LNCAP (cell line): Measurements from ENCODE around the gene CNTN4.

Source experiments
- TF ChIP-seq, protein P1 (sequence below): fragments of 450-650 bp; IDR thresholded peaks from 2 replicates; pipeline ENCODE4 v1.5.1; 2017; ENCODE audit warnings: mild to moderate bottlenecking

The CNTN4 gene

DNA sequence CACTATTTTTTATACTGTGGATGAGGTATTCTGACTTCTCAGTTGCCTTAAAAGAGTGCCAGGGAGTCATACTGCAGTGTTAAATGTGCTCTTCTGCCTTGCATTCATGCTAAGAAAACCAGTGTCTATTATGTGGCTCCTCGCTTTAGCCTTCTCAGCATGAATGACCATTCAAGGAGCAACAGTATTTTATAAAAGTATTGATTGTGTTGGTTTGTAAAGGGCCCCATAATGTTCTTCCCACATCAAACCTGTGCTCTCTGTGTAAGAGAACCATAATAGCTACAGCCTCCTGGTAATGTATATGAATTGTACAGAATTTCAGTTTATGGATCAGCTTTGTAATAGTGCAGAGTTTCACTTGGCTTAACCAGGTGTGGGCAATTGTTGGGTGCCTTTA is 316.4 kb downstream of the CNTN4 start:
- TF ChIP-seq, protein P1, sequence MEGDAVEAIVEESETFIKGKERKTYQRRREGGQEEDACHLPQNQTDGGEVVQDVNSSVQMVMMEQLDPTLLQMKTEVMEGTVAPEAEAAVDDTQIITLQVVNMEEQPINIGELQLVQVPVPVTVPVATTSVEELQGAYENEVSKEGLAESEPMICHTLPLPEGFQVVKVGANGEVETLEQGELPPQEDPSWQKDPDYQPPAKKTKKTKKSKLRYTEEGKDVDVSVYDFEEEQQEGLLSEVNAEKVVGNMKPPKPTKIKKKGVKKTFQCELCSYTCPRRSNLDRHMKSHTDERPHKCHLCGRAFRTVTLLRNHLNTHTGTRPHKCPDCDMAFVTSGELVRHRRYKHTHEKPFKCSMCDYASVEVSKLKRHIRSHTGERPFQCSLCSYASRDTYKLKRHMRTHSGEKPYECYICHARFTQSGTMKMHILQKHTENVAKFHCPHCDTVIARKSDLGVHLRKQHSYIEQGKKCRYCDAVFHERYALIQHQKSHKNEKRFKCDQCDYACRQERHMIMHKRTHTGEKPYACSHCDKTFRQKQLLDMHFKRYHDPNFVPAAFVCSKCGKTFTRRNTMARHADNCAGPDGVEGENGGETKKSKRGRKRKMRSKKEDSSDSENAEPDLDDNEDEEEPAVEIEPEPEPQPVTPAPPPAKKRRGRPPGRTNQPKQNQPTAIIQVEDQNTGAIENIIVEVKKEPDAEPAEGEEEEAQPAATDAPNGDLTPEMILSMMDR = no peak

DNA sequence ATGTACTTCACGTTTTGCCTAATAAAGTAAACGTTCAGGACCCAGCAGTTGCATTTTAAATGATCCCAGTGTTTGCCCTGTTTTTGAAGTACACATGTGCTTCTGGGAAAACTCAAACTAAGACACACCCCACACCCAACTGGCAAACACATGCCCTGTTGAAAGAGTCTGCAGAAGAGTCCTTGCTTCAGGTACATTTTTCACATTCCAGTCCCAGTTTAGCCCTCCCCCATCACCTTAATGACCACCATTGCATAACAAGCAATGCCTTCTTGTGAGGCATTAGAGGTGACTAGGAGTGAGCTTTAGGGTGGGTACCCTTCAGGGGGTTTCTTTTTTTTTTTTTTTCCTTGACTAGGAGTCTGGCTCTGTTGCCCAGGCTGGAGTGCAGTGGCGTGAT is 322.3 kb downstream of the CNTN4 start:
- TF ChIP-seq, protein P1 = no peak

DNA sequence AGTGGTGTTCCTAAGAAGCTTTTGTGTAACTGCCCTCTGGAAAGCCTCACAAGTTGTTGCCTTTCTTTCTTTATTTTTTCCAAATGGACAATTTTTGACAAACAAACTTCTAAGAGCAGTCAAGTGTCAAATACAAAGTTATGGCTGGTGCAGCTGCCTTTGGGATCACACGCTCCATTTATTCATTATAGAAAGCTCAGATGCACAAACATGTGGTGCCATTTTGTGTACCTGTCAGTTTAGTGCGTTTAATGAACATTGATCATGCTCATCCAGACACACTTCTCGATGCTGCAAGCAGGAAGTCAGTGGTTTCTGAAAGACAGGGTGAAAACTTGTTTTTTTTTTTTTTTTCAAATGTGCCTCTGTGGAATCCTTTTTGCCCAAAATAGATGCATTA is 324.5 kb downstream of the CNTN4 start:
- TF ChIP-seq, protein P1 = no peak

DNA sequence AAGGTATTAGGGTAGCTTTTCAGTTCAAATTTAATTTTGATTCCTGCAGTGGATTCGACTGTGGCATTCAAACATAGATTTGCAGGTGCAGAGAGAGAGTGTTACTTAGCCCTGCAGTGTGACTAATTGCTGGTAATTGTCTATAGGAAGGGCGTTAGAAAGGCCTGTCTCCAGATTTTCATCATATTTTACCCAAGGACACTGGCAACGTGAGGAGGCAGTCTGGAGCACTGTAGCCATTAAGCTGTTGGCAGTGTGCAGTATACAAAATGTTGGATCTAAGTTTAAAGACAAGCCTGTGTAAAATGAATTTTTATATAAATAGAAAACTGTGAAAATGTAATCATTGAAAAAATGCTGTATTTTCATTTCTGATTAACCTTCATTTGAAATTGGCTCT is 342.9 kb downstream of the CNTN4 start:
- TF ChIP-seq, protein P1 = no peak

DNA sequence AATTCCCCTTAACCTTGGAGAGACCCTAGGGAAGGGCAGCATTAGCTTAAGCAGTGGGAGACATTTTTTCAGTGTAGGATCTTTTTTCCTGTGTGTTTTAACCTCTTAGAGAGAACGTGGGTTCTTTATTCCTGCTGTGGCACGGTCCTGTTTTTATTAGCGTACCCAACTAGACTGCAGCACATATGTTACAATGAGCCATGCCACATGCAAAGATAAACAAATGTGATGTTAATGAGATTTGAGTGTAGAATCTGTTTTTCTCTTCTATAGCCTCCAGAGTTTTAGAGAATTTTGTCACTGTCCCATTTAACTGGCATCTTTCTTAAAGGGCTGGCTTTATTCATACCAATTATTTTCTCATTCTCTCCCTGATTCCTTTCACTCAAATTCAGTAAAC is 347.5 kb downstream of the CNTN4 start:
- TF ChIP-seq, protein P1 = no peak

DNA sequence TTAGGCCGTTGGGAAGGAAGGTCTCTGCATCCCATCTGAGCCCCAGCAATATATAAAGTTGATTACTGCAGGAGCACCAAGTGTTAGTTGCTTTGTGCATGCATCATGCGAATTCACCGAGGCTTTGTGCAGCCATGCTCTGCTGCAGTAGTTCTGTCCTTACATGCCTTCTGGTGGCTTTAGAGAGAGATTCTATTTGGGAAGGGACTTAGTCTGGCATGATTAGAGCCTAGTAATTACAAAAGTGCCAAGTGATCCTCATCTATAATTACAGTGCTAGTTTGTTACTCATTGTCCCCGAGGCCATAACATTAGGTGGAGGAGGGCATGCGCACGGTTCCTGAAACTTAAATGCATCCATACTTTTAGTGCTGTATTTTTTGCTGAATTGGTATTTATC is 353.6 kb downstream of the CNTN4 start:
- TF ChIP-seq, protein P1 = no peak

DNA sequence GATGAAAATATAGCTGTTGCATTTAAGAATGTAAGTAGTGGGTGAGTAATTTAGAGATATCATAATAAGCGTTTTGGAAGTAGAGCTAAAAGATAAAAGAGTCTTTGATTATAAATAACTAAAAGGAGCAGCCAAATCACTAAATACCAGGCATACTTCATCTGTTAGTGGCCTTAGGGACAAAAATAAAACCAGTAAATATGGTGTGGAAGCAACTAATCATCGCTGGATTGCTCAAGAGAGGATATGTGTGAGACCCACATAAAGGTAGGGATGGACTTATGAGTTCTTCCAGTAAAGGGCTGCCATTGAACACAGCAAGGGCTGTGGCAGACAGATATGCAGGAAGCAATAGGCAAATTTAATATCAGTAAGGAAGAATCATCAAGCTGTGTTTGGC is 356.2 kb downstream of the CNTN4 start:
- TF ChIP-seq, protein P1 = no peak

DNA sequence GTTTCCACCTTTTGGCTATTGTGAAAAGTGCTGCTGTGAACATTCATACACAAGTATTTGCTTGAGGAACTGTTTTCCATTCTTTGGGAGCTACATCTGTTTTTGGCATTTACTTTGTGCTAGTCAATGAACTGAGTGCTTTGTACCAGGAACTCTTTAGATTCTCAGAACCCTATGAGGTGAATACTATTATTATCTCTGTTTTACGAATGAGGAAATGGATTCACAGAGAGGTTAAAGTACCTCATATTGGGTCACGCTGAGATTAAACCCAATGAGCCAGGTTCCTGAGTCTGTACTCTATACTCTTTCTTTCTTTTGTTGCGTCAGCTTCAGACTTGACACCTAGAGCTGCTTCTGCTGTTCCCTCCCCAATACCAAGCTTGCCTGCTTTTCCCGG is 358.1 kb downstream of the CNTN4 start:
- TF ChIP-seq, protein P1 = no peak
